HK-2 (cell line): ENCODE data around the gene KIFBP.

Experiments used
- DNase-seq: peaks from one replicate; pipeline ENCODE4 v3.0.0-alpha.2; 2018; ENCODE audit not compliant: unreplicated experiment

Gene KIFBP

GRCh38 chr10:69051710-69052487, 63.3 kb downstream of the KIFBP start:
- DNase-seq = no peak

GRCh38 chr10:69052736-69053135, 64.1 kb downstream of the KIFBP start:
- DNase-seq = no peak

- DNase-seq = no peak
Observed at GRCh38 chr10:69055241-69055640, 66.6 kb downstream of the KIFBP start.

GRCh38 chr10:69056129-69056528, 67.5 kb downstream of the KIFBP start:
- no peak for DNase-seq

- DNase-seq = no peak
Observed at GRCh38 chr10:69056536-69057260, 68.1 kb downstream of the KIFBP start.

- no peak for DNase-seq
Observed at GRCh38 chr10:69057261-69057950, 68.8 kb downstream of the KIFBP start.

GRCh38 chr10:69057951-69058297, 69.3 kb downstream of the KIFBP start:
- peak; percentile 70 for DNase-seq

- DNase-seq = no peak
Observed at GRCh38 chr10:69060127-69060798, 71.7 kb downstream of the KIFBP start.

GRCh38 chr10:69061305-69062161, 72.9 kb downstream of the KIFBP start:
- peak; percentile 79 for DNase-seq

- DNase-seq = no peak
Observed at GRCh38 chr10:69062901-69063300, 74.3 kb downstream of the KIFBP start.

- DNase-seq = no peak
Observed at GRCh38 chr10:69064762-69065328, 76.2 kb downstream of the KIFBP start.

GRCh38 chr10:69065406-69066361, 77.1 kb downstream of the KIFBP start:
- DNase-seq = peak; percentile 50
